HG03378 (cell line): Measurements from ENCODE around the gene ETNPPL.

ENCODE experiments used
- ATAC-seq: cut with Tn5 transposase; IDR thresholded peaks from one replicate; pipeline ENCODE4 v1.9.1; 2021; ENCODE audit warnings: mild to moderate bottlenecking, moderate library complexity; ENCODE audit not compliant: unreplicated experiment

Gene ETNPPL

GRCh38 chr4:108702960-108703359 lies 59.9 kb downstream of the ETNPPL start:
- ATAC-seq = no peak

GRCh38 chr4:108700081-108700757 lies 62.6 kb downstream of the ETNPPL start:
- ATAC-seq = no peak

GRCh38 chr4:108696160-108696559 lies 66.7 kb downstream of the ETNPPL start:
- ATAC-seq = no peak

GRCh38 chr4:108695062-108695461 lies 67.8 kb downstream of the ETNPPL start:
- no peak for ATAC-seq

- no peak for ATAC-seq
Measured at GRCh38 chr4:108694423-108694822, 68.4 kb downstream of the ETNPPL start.

- ATAC-seq = no peak
Measured at GRCh38 chr4:108693819-108694218, 69.0 kb downstream of the ETNPPL start.

- no peak for ATAC-seq
Measured at GRCh38 chr4:108693211-108693610, 69.6 kb downstream of the ETNPPL start.
